Upper lobe of left lung (tissue), 4 donors: ENCODE results near the gene ASCL4.

Experiments
- CTCF ChIP-seq, 6 experiments: fragments of 450-650 bp in 4 of 6; fragments of 200-600 bp in 2 of 6; sonication (generic) in 2 of 6; IDR thresholded peaks; one replicate each; pipeline ENCODE4 v1.5.1; 2016 to 2019; ENCODE audit warnings: antibody characterized with exemption in 6 of 6
- POLR2A ChIP-seq, 4 donors: fragments of 450-650 bp; IDR thresholded peaks; one replicate each; pipeline ENCODE4 v1.5.1; 2016 to 2017; ENCODE audit warnings: antibody characterized with exemption in 4 of 4, mild to moderate bottlenecking in 2 of 4

- TF ChIP-seq CTCF (IDR thresholded peaks at IDR 0.05) = no peak
- no peak for TF ChIP-seq POLR2A (IDR thresholded peaks at IDR 0.05)
Observed at GRCh38 chr12:107779077-107779831, 4.8 kb downstream of the ASCL4 start.
